ENCODE results near the gene PLXNA2.

DNA sequence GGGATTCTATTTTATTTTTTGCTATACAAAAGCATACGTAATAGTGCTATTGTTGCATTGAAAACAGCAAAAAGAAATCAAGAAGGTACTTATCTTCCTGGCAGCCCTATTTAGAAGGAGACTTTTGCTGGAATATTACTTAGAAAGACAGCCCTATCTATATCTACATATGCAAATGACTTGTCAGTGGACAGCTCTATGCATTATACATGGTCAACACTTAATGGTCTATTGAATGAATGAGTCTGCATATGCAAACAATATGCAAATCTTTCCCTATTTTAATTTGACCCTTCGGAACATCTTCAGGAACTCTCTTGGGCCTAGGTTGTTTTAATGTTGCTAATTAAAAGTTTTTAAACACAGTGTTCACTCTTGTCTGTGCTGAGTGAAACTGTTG lies 110.8 kb downstream of the PLXNA2 start:
- TF ChIP-seq POLR2A (IDR thresholded peaks at IDR 0.05; ENCODE audit: low read depth, low read length) (no peak), POLR2AphosphoS5 (IDR thresholded peaks at IDR 0.05; ENCODE audit: low read depth, low read length) (no peak)

All from GM12892 (cell line).